A549 (cell line): ENCODE results near the gene IFT27. TPM values are rescaled to one million over a fixed set of nuclear protein-coding genes. Genes with fewer than 3 reads are reported as not detected.

Source experiments
- ATAC-seq, 2 experiments: fragments of 200-7000 bp in 1 of 2; fragments of >200 bp in 1 of 2; cut with Nextera tagmentation in 1 of 2; cut with Tn5 transposase in 1 of 2; 3 replicates each; pipeline versions ENCODE4 v1.8.0 to v1.9.1; 2018 to 2020; ENCODE audit warnings: mild to moderate bottlenecking in 1 of 2, moderate library complexity in 1 of 2
- CTCF ChIA-PET: fragments of 300-600 bp; sonication (Branson Sonifier 250); formaldehyde crosslinking; extraction: SDS; loops from one replicate; lab custom pipeline; 2021; ENCODE audit warnings: antibody characterized with exemption, inconsistent platforms; lab: Yijun Ruan, JAX
- POLR2A ChIA-PET: fragments of 350-600 bp; formaldehyde crosslinking; extraction: SDS; loops from one replicate; lab custom pipeline; 2021; ENCODE audit warnings: antibody characterized with exemption, inconsistent platforms; lab: Yijun Ruan, JAX
- DNase-seq, 2 experiments: peaks; one replicate each; pipeline versions ENCODE4 v3.0.0 to v3.0.0-alpha.2; 2011 to 2016; ENCODE audit warnings: low read depth in 1 of 2, low spot score in 1 of 2
- FAIRE-seq: peaks from 2 replicates; lab custom pipeline; 2011; peaks lifted over from hg19 to GRCh38; lab: Jason Lieb, UNC
- H3K27ac ChIP-seq, 2 experiments: fragments of >200 bp; sonication (Bioruptor Twin); formaldehyde crosslinking; 3 replicates each; pipeline ENCODE4 v1.5.1; 2016 to 2017
- H3K4me1 ChIP-seq: fragments of >200 bp; sonication (Bioruptor Twin); formaldehyde crosslinking; 3 replicates; pipeline ENCODE4 v1.6.1; 2016
- H3K4me2 ChIP-seq: fragments of >200 bp; sonication (Bioruptor Twin); formaldehyde crosslinking; 3 replicates; pipeline ENCODE4 v1.6.1; 2016
- H3K4me3 ChIP-seq: fragments of >200 bp; sonication (Bioruptor Twin); formaldehyde crosslinking; 3 replicates; pipeline ENCODE4 v1.5.1; 2016
- H3K9me3 ChIP-seq: fragments of >200 bp; sonication (Bioruptor Twin); formaldehyde crosslinking; 3 replicates; pipeline ENCODE4 v1.6.1; 2016
- CHD4 ChIP-seq: fragments of 200-600 bp; sonication (generic); IDR thresholded peaks from 2 replicates; pipeline ENCODE4 v1.6.1; 2016; ENCODE audit warnings: antibody characterized with exemption, mild to moderate bottlenecking, borderline replicate concordance
- FOXS1 ChIP-seq: fragments of 250-450 bp; sonication (Bioruptor Pico); IDR thresholded peaks from 2 replicates; pipeline ENCODE4 v1.5.0; 2020; ENCODE audit warnings: mild to moderate bottlenecking, moderate library complexity
- HOXB13 ChIP-seq: fragments of 250-450 bp; sonication (Bioruptor Pico); IDR thresholded peaks from 2 replicates; pipeline ENCODE4 v1.5.0; 2020; ENCODE audit warnings: low read depth, mild to moderate bottlenecking, moderate library complexity
- MAZ ChIP-seq: fragments of 150-350 bp; IDR thresholded peaks from 2 replicates; pipeline ENCODE4 v1.6.1; 2014; ENCODE audit warnings: antibody characterized with exemption, low read depth, low read length, borderline replicate concordance
- NFE2L2 ChIP-seq: fragments of 150-350 bp; conservative IDR thresholded peaks from 2 replicates; pipeline ENCODE4 v1.6.1; 2014; ENCODE audit warnings: low read length
- NR3C1 ChIP-seq: fragments of >200 bp; sonication (Bioruptor Twin); formaldehyde crosslinking; IDR thresholded peaks from 3 replicates; pipeline ENCODE4 v1.6.1; 2017
- PHF8 ChIP-seq: fragments of 200-600 bp; sonication (generic); IDR thresholded peaks from 2 replicates; pipeline ENCODE4 v1.6.1; 2016; ENCODE audit warnings: low read depth, mild to moderate bottlenecking, antibody characterized with exemption, moderate library complexity, borderline replicate concordance
- RAD21 ChIP-seq, 2 experiments: fragments of >200 bp in 1 of 2; sonication (Bioruptor Twin) in 1 of 2; formaldehyde crosslinking in 1 of 2; IDR thresholded peaks in 1 of 2; conservative IDR thresholded peaks in 1 of 2; 2 replicates in 1 of 2; 3 replicates in 1 of 2; pipeline ENCODE4 v1.6.1; 2012 to 2018; ENCODE audit warnings: inconsistent platforms in 1 of 2
- RNF2 ChIP-seq: fragments of 200-600 bp; sonication (generic); IDR thresholded peaks from 2 replicates; pipeline ENCODE4 v1.6.1; 2016; ENCODE audit warnings: low read depth, mild to moderate bottlenecking, antibody characterized with exemption, moderate library complexity, borderline replicate concordance
- WGBS: methylation state at CpG from one replicate; pipeline ENCODE4 v1.1.6; 2017; ENCODE audit errors: missing lambda C conversion rate; 5-methylcytosine and 5-hydroxymethylcytosine counted together
- polyA plus RNA-seq, 4 experiments: library from polyadenylated mRNA; depleted of rRNA in 3 of 4; stranded (reverse); fragments of >200 nt; fragmentation: RNase III in 1 of 4; extraction: RNeasy Plus Mini Kit Qiagen cat#74134 plus additional on column Dnase treatment in 1 of 4; gene quantifications; 2 replicates in 3 of 4; 3 replicates in 1 of 4; pipeline ENCODE4 v1.2.3, GENCODE V29; 2011 to 2017
- TF ChIP-seq, protein P1 (sequence below): fragments of 250-450 bp; sonication (Bioruptor Pico); IDR thresholded peaks from 2 replicates; pipeline ENCODE4 v1.5.0; 2020; ENCODE audit warnings: low read depth, mild to moderate bottlenecking, moderate library complexity
- TF ChIP-seq, protein P2 (sequence below): fragments of >200 bp; sonication (Bioruptor Twin); formaldehyde crosslinking; IDR thresholded peaks from 3 replicates; pipeline ENCODE4 v1.6.1; 2016
- TF ChIP-seq, protein P3 (sequence below): fragments of 150-350 bp; IDR thresholded peaks from 2 replicates; pipeline ENCODE4 v1.6.1; 2014; ENCODE audit warnings: low read depth, mild to moderate bottlenecking, low read length
- TF ChIP-seq, protein P4 (sequence below): IDR thresholded peaks from 2 replicates; pipeline ENCODE4 v1.6.1; 2012; ENCODE audit warnings: low read depth, borderline replicate concordance
- TF ChIP-seq, protein P5 (sequence below): IDR thresholded peaks from 2 replicates; pipeline ENCODE4 v1.6.1; 2012
- TF ChIP-seq, protein P6 (sequence below): fragments of >200 bp; sonication (Bioruptor Twin); formaldehyde crosslinking; IDR thresholded peaks from 3 replicates; pipeline ENCODE4 v1.5.1; 2016

The IFT27 gene
- polyA plus RNA-seq, 2 of the 4 experiments (the other 2 are of a cell fraction), result 17.5 to 24.6 TPM

DNA sequence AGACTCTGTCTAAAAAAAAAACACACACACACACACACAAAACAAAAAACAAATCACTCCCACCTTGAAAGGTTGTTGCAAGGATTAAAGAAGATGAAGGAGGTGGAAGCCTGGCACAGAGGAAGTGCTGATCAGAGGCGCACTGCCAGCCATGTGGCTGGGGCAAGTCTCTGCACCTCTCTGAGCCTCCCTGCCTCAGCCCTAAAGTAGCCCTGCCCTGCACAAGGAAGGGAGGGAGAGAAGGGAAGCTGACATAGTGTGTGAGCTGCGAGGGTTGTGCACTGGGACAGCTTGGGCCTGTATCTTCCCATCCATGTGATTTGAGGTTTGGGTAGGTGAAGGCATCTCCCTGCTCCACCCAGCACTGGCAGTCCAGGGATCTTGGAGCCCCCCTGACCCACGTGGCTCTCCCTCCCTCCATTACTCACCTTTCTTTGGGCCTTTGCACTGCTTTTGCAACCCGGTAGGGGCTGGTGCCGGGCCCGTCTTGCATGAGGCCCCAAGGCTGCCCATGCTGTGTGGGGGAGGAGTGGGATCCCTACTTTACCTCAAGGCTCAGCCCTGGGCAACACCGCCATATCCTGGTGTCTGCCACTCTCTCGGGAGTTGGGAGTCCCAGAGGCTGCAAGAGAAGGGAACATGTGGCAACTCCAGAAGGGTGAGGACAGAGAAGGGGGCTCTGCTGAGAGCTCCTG, 30.5 kb downstream of the IFT27 start:
- H3K9me3 ChIP-seq, result no peaks in the 10 kb centered on the region
- no peaks in the 10 kb centered on the region for H3K4me1 ChIP-seq
- DNase-seq (no peak), ATAC-seq (no peak), FAIRE-seq (no peak)
- no peak overlapping the region for H3K4me2 ChIP-seq
- no peak overlapping the region for H3K4me3 ChIP-seq
- 58% methylated on average over 4 of the region's 8 CpGs for WGBS
- ChIA-PET CTCF (interaction anchor here (4.3 to 4.8 kb wide), 2 partner anchors 12 kb away, joined by 20 to 25 read pairs; no protein-coding TSS in a partner anchor), POLR2A (no interaction called here)
- TF ChIP-seq PHF8, result no peak
- TF ChIP-seq CHD4, result no peak
- TF ChIP-seq, protein P1, sequence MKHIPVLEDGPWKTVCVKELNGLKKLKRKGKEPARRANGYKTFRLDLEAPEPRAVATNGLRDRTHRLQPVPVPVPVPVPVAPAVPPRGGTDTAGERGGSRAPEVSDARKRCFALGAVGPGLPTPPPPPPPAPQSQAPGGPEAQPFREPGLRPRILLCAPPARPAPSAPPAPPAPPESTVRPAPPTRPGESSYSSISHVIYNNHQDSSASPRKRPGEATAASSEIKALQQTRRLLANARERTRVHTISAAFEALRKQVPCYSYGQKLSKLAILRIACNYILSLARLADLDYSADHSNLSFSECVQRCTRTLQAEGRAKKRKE (CRISPR knock-in tag), result no peak
- no peak for TF ChIP-seq RAD21 (conservative IDR thresholded peaks at IDR 0.05 in 1 of 2, IDR thresholded peaks at IDR 0.05 in 1 of 2)
- no peak for TF ChIP-seq NR3C1
- no peak for TF ChIP-seq MAZ
- TF ChIP-seq, protein P2, sequence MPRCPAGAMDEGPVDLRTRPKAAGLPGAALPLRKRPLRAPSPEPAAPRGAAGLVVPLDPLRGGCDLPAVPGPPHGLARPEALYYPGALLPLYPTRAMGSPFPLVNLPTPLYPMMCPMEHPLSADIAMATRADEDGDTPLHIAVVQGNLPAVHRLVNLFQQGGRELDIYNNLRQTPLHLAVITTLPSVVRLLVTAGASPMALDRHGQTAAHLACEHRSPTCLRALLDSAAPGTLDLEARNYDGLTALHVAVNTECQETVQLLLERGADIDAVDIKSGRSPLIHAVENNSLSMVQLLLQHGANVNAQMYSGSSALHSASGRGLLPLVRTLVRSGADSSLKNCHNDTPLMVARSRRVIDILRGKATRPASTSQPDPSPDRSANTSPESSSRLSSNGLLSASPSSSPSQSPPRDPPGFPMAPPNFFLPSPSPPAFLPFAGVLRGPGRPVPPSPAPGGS, result no peak
- TF ChIP-seq, protein P3, sequence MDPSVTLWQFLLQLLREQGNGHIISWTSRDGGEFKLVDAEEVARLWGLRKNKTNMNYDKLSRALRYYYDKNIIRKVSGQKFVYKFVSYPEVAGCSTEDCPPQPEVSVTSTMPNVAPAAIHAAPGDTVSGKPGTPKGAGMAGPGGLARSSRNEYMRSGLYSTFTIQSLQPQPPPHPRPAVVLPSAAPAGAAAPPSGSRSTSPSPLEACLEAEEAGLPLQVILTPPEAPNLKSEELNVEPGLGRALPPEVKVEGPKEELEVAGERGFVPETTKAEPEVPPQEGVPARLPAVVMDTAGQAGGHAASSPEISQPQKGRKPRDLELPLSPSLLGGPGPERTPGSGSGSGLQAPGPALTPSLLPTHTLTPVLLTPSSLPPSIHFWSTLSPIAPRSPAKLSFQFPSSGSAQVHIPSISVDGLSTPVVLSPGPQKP, result no peak
- TF ChIP-seq, protein P4, sequence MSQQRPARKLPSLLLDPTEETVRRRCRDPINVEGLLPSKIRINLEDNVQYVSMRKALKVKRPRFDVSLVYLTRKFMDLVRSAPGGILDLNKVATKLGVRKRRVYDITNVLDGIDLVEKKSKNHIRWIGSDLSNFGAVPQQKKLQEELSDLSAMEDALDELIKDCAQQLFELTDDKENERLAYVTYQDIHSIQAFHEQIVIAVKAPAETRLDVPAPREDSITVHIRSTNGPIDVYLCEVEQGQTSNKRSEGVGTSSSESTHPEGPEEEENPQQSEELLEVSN, result no peak
- TF ChIP-seq, protein P5, sequence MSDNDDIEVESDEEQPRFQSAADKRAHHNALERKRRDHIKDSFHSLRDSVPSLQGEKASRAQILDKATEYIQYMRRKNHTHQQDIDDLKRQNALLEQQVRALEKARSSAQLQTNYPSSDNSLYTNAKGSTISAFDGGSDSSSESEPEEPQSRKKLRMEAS, result no peak
- TF ChIP-seq RNF2, result no peak
- TF ChIP-seq FOXS1, result no peak
- TF ChIP-seq, protein P6, sequence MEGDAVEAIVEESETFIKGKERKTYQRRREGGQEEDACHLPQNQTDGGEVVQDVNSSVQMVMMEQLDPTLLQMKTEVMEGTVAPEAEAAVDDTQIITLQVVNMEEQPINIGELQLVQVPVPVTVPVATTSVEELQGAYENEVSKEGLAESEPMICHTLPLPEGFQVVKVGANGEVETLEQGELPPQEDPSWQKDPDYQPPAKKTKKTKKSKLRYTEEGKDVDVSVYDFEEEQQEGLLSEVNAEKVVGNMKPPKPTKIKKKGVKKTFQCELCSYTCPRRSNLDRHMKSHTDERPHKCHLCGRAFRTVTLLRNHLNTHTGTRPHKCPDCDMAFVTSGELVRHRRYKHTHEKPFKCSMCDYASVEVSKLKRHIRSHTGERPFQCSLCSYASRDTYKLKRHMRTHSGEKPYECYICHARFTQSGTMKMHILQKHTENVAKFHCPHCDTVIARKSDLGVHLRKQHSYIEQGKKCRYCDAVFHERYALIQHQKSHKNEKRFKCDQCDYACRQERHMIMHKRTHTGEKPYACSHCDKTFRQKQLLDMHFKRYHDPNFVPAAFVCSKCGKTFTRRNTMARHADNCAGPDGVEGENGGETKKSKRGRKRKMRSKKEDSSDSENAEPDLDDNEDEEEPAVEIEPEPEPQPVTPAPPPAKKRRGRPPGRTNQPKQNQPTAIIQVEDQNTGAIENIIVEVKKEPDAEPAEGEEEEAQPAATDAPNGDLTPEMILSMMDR, result no peak
- H3K27ac ChIP-seq, result no peak overlapping the region

DNA sequence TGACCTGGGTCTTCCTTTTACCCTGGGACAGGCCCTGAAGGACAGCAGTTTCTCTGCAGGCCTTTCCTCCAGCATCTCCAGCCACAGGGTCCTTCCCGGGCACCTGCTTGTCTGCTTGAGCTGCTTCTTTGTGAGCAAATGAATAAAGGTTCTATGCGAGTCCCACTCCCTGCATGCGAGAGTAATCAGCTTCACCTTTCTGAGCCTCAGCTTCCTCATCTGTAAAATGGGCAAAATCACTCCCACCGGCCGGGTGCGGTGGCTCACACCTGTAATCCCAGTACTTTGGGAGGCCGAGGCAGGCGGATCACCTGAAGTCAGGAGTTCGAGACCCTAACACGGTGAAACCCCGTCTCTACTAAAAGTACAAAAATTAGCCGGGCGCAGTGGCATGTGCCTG, 31.1 kb downstream of the IFT27 start:
- ATAC-seq (no peak), DNase-seq (no peak), FAIRE-seq (no peak)
- WGBS, result 85% methylated on average over 12 of the region's 13 CpGs
- Histone ChIP-seq H3K4me1 (no peaks in the 10 kb centered on the region), H3K9me3 (no peaks in the 10 kb centered on the region), H3K4me2 (no peak overlapping the region), H3K27ac (no peak overlapping the region), H3K4me3 (no peak overlapping the region)
- no peak for TF ChIP-seq HOXB13
- TF ChIP-seq, protein P5, result no peak
- no peak for TF ChIP-seq NFE2L2
- TF ChIP-seq NR3C1, result no peak
- no peak for TF ChIP-seq FOXS1
- POLR2A ChIA-PET, result no interaction called here
- CTCF ChIA-PET, result interaction anchor here (1.2 to 4.3 kb wide), 2 partner anchors 13 to 198 kb away, joined by 3 to 20 read pairs; no protein-coding TSS in a partner anchor
